HepG2 (cell line): ENCODE measurements around the gene CHMP1A. TPM values are rescaled to one million over a fixed set of nuclear protein-coding genes. Genes with fewer than 3 reads are reported as not detected.
A peak's percentile ranks its signal among the peaks of the same experiment; 100 is the strongest.

Experiments
- ATF7 ChIP-seq, 2 experiments: fragments of 450-650 bp in 1 of 2; sonication (generic) in 1 of 2; formaldehyde crosslinking in 1 of 2; IDR thresholded peaks; 2 replicates each; pipeline versions ENCODE4 v1.4.0 to v1.6.1; 2016 to 2020; ENCODE audit warnings: antibody characterized with exemption in 1 of 2, mild to moderate bottlenecking in 1 of 2, missing genetic modification reagents in 1 of 2
- CEBPB ChIP-seq: IDR thresholded peaks from 2 replicates; pipeline ENCODE4 v1.6.1; 2011; ENCODE audit warnings: low read depth, low read length, improper control_type of control experiment, borderline replicate concordance
- HOXD1 ChIP-seq: sonication (generic); formaldehyde crosslinking; IDR thresholded peaks from 2 replicates; pipeline ENCODE4 v1.5.0; 2020; ENCODE audit warnings: missing genetic modification reagents
- KLF6 ChIP-seq: IDR thresholded peaks from 2 replicates; pipeline ENCODE4 v1.8.0; 2016; ENCODE audit warnings: missing biosample characterization, missing genetic modification reagents
- KLF9 ChIP-seq: IDR thresholded peaks from 2 replicates; pipeline ENCODE4 v1.6.1; 2016; ENCODE audit warnings: low read depth
- MAF1 ChIP-seq: sonication (generic); formaldehyde crosslinking; IDR thresholded peaks from 2 replicates; pipeline ENCODE4 v1.5.0; 2020; ENCODE audit warnings: missing genetic modification reagents, borderline replicate concordance
- MYC ChIP-seq: sonication (generic); formaldehyde crosslinking; IDR thresholded peaks from 2 replicates; pipeline ENCODE4 v1.9.0; 2021; ENCODE audit warnings: missing genetic modification reagents, borderline replicate concordance
- NR2F6 ChIP-seq, 2 experiments: IDR thresholded peaks; 2 replicates each; pipeline ENCODE4 v1.6.1; 2016; ENCODE audit warnings: antibody characterized with exemption in 1 of 2, mild to moderate bottlenecking in 1 of 2
- RARA ChIP-seq: IDR thresholded peaks from 2 replicates; pipeline ENCODE4 v1.6.1; 2016; ENCODE audit warnings: missing genetic modification reagents, missing compliant biosample characterization
- TCF12 ChIP-seq, 2 experiments: fragments of 450-650 bp in 1 of 2; sonication (generic) in 1 of 2; formaldehyde crosslinking in 1 of 2; IDR thresholded peaks; 2 replicates each; pipeline versions ENCODE4 v1.6.1 to v1.8.0; 2017 to 2022; ENCODE audit warnings: antibody characterized with exemption in 1 of 2, mild to moderate bottlenecking in 1 of 2, missing genetic modification reagents in 1 of 2, moderate library complexity in 1 of 2
- ZFX ChIP-seq: sonication (generic); formaldehyde crosslinking; IDR thresholded peaks from 2 replicates; pipeline ENCODE4 v1.4.0; 2020; ENCODE audit warnings: mild to moderate bottlenecking, low read depth, missing genetic modification reagents, moderate library complexity
- ZFY ChIP-seq: sonication (generic); formaldehyde crosslinking; IDR thresholded peaks from 2 replicates; pipeline ENCODE4 v1.4.0; 2020; ENCODE audit warnings: missing genetic modification reagents
- ZMYM4 ChIP-seq: sonication (generic); formaldehyde crosslinking; IDR thresholded peaks from 2 replicates; pipeline ENCODE4 v1.8.1; 2023; ENCODE audit warnings: mild to moderate bottlenecking, missing genetic modification reagents
- ZNF891 ChIP-seq: sonication (generic); formaldehyde crosslinking; IDR thresholded peaks from 2 replicates; pipeline ENCODE4 v1.5.0; 2020; ENCODE audit warnings: mild to moderate bottlenecking, missing genetic modification reagents
- ZSCAN25 ChIP-seq: sonication (generic); formaldehyde crosslinking; IDR thresholded peaks from 2 replicates; pipeline ENCODE4 v1.8.0; 2022; ENCODE audit warnings: mild to moderate bottlenecking, missing genetic modification reagents
- ZSCAN30 ChIP-seq: sonication (generic); formaldehyde crosslinking; IDR thresholded peaks from 2 replicates; pipeline ENCODE4 v1.5.0; 2020; ENCODE audit warnings: mild to moderate bottlenecking, missing genetic modification reagents
- polyA plus RNA-seq, 8 experiments: library from polyadenylated mRNA; depleted of rRNA in 3 of 8; stranded (reverse) in 7 of 8; unstranded in 1 of 8; fragments of >200 nt; fragmentation: Illumina TruSeq in 4 of 8; extraction: Trizol in 4 of 8; gene quantifications; 2 replicates each; pipeline versions ENCODE4 v1.2.1 to v1.2.3, GENCODE V29; 2011 to 2016; ENCODE audit warnings: low read depth in 4 of 8, missing spikeins in 1 of 8, mixed read lengths in 1 of 8; ENCODE audit not compliant: insufficient read depth in 1 of 8
- total RNA-seq, 5 experiments: library from RNA; depleted of rRNA; stranded (reverse); fragments of >200 nt; fragmentation: Illumina TruSeq; extraction: Trizol; gene quantifications; 2 replicates each; pipeline ENCODE4 v1.2.3, GENCODE V29; 2016; ENCODE audit warnings: low read depth in 1 of 5
- TF ChIP-seq, protein P1 (sequence below): IDR thresholded peaks from 2 replicates; pipeline ENCODE4 v1.6.1; 2012; ENCODE audit warnings: inconsistent platforms
- TF ChIP-seq, protein P2 (sequence below): IDR thresholded peaks from 2 replicates; pipeline ENCODE4 v1.6.1; 2016; ENCODE audit warnings: low read depth, control low read depth
- TF ChIP-seq, protein P3 (sequence below): IDR thresholded peaks from 2 replicates; pipeline ENCODE4 v1.6.1; 2016; ENCODE audit warnings: missing genetic modification reagents, missing compliant biosample characterization
- TF ChIP-seq, protein P4 (sequence below): sonication (generic); formaldehyde crosslinking; IDR thresholded peaks from 2 replicates; pipeline ENCODE4 v1.4.0; 2020; ENCODE audit warnings: missing genetic modification reagents
- TF ChIP-seq, protein P5 (sequence below): sonication (generic); formaldehyde crosslinking; IDR thresholded peaks from 2 replicates; pipeline ENCODE4 v1.4.0; 2020; ENCODE audit warnings: missing genetic modification reagents

CHMP1A gene
- total and polyA plus RNA-seq, 2 of the 13 experiments (the other 11 are each of a cell fraction or from before 2014, with no cell fraction given): 69.4 to 73.3 TPM

DNA sequence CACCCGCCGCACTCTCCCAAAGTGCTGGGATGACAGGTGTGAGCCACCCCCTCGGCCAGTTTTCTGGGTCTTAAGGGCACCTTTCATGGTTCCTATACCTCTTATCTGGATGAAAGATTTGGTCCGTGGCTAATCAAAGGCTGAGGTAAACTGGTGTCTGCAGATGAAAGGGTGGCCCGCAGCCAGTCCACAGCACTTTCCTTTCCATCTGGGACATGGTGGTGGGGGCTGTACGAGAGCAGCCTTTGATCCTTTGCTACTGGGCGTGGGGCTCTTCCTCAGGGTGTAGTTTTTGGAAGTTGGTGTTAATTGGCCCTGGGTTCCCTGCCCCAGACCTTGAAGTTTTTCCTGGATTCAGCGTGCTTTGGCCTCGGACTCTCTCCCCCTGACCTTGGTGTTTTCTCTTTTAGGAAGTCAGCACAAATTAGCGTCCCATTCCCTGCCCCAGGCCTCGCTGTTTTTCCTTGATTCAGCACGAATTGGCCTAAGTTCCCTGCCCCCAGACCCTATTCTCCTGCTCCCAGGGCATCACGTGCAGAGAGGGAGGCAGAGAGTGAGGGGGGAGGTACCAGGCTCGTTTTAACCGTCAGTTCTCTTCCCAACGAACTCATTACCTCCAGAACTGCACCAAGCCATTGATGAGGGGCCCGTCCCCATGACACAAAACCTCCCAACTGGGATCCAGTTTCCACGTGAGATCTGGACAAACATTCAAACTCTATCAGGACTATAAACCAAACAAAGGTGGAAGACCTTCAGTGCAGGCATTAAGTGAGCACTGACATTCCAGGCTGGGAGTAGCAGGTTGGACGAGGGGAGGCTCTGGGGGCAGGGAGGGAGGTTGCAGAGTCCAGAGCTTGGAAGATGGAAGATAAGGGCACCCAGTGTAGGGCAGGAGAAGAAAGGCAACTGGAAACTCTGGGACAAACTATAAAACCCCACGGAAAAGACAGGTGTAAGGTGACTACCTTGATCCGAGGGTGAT lies 32.4 kb downstream of the CHMP1A start (continued):
- peak; percentile 54; the same call in 1 of the 2 replicates for TF ChIP-seq ZFX (CRISPR knock-in tag)
- TF ChIP-seq KLF6 (CRISPR knock-in tag): no peak
- TF ChIP-seq ATF7 (IDR thresholded peaks at IDR 0.05): no peak
- no peak for TF ChIP-seq ATF7 (CRISPR knock-in tag; IDR thresholded peaks at IDR 0.05)
- TF ChIP-seq, protein P1, sequence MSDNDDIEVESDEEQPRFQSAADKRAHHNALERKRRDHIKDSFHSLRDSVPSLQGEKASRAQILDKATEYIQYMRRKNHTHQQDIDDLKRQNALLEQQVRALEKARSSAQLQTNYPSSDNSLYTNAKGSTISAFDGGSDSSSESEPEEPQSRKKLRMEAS: peak; percentile 39; the same call in 1 of the 2 replicates
- TF ChIP-seq RARA: peak; percentile 6; the same call in 1 of the 2 replicates
- TF ChIP-seq ZFY (CRISPR knock-in tag): peak; percentile 43
- TF ChIP-seq CEBPB: no peak
- TF ChIP-seq, protein P2, sequence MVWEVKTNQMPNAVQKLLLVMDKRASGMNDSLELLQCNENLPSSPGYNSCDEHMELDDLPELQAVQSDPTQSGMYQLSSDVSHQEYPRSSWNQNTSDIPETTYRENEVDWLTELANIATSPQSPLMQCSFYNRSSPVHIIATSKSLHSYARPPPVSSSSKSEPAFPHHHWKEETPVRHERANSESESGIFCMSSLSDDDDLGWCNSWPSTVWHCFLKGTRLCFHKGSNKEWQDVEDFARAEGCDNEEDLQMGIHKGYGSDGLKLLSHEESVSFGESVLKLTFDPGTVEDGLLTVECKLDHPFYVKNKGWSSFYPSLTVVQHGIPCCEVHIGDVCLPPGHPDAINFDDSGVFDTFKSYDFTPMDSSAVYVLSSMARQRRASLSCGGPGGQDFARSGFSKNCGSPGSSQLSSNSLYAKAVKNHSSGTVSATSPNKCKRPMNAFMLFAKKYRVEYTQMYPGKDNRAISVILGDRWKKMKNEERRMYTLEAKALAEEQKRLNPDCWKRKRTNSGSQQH (CRISPR knock-in tag): no peak
- TF ChIP-seq MYC: peak; percentile 38; the same call in 1 of the 2 replicates
- no peak for TF ChIP-seq KLF9 (CRISPR knock-in tag)
- TF ChIP-seq, protein P3, sequence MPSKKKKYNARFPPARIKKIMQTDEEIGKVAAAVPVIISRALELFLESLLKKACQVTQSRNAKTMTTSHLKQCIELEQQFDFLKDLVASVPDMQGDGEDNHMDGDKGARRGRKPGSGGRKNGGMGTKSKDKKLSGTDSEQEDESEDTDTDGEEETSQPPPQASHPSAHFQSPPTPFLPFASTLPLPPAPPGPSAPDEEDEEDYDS: no peak
- no peak for TF ChIP-seq ZSCAN30 (CRISPR knock-in tag)
- TF ChIP-seq ZNF891 (CRISPR knock-in tag): 0 out of 2 replicates have a peak, but pooled peaks have one; percentile 37
- TF ChIP-seq ZSCAN25: peak; percentile 37; the same call in 1 of the 2 replicates
- TF ChIP-seq, protein P4, sequence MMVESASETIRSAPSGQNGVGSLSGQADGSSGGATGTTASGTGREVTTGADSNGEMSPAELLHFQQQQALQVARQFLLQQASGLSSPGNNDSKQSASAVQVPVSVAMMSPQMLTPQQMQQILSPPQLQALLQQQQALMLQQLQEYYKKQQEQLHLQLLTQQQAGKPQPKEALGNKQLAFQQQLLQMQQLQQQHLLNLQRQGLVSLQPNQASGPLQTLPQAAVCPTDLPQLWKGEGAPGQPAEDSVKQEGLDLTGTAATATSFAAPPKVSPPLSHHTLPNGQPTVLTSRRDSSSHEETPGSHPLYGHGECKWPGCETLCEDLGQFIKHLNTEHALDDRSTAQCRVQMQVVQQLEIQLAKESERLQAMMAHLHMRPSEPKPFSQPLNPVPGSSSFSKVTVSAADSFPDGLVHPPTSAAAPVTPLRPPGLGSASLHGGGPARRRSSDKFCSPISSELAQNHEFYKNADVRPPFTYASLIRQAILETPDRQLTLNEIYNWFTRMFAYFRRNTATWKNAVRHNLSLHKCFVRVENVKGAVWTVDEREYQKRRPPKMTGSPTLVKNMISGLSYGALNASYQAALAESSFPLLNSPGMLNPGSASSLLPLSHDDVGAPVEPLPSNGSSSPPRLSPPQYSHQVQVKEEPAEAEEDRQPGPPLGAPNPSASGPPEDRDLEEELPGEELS: peak; percentile 34
- 0 out of 2 replicates have a peak, but pooled peaks have one; percentile 47 for TF ChIP-seq HOXD1 (CRISPR knock-in tag)
- TF ChIP-seq, protein P5, sequence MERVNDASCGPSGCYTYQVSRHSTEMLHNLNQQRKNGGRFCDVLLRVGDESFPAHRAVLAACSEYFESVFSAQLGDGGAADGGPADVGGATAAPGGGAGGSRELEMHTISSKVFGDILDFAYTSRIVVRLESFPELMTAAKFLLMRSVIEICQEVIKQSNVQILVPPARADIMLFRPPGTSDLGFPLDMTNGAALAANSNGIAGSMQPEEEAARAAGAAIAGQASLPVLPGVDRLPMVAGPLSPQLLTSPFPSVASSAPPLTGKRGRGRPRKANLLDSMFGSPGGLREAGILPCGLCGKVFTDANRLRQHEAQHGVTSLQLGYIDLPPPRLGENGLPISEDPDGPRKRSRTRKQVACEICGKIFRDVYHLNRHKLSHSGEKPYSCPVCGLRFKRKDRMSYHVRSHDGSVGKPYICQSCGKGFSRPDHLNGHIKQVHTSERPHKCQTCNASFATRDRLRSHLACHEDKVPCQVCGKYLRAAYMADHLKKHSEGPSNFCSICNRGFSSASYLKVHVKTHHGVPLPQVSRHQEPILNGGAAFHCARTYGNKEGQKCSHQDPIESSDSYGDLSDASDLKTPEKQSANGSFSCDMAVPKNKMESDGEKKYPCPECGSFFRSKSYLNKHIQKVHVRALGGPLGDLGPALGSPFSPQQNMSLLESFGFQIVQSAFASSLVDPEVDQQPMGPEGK: peak; percentile 88
- peak; percentile 9 for TF ChIP-seq NR2F6 (IDR thresholded peaks at IDR 0.05)
- peak; percentile 26; the same call in 1 of the 2 replicates for TF ChIP-seq NR2F6 (CRISPR knock-in tag; IDR thresholded peaks at IDR 0.05)
- no peak for TF ChIP-seq ZMYM4 (CRISPR knock-in tag)
- TF ChIP-seq TCF12 (IDR thresholded peaks at IDR 0.05): no peak
- no peak for TF ChIP-seq TCF12 (CRISPR knock-in tag; IDR thresholded peaks at IDR 0.05)
- TF ChIP-seq MAF1: 0 out of 2 replicates have a peak, but pooled peaks have one; percentile 43
